ENCODE results near the gene SGK2.

The SGK2 gene

GRCh38 chr20:43541214-43541613 lies 17.6 kb upstream of the SGK2 start:
- Histone ChIP-seq H2AFZ (ENCODE audit: low read length) (no peak overlapping the region), H3K9me2 (replicated peaks; ENCODE audit: insufficient read depth, low read length) (no peaks in the 10 kb centered on the region), H3K79me2 (ENCODE audit: low read length) (no peaks in the 10 kb centered on the region), H3K27ac (ENCODE audit: low read length) (no peak overlapping the region), H3K9ac (ENCODE audit: low read length) (no peak overlapping the region), H3K4me2 (ENCODE audit: low read depth, low read length) (no peak overlapping the region), H3K4me1 (ENCODE audit: low read length) (0 out of 2 replicates have a peak, but pooled peaks cover 5% of the 10 kb centered on the region), H3K27me3 (replicated peaks; ENCODE audit: insufficient read depth, low read length) (no peaks in the 10 kb centered on the region), H4K20me1 (ENCODE audit: insufficient read depth, low read length) (no peaks in the 10 kb centered on the region), H3K9me3 (replicated peaks; ENCODE audit: insufficient read depth, low read length) (no peaks in the 10 kb centered on the region), H3K36me3 (replicated peaks; ENCODE audit: insufficient read depth, low read length) (no peaks in the 10 kb centered on the region), H3K4me3 (ENCODE audit: low read length) (no peak overlapping the region), H3F3A (ENCODE audit: insufficient read depth, low read length) (no peaks in the 10 kb centered on the region)
- no peak for DNase-seq
- TF ChIP-seq EZH2 (optimal IDR thresholded peaks at IDR 0.05; ENCODE audit: low read depth, low read length), result no peak
- no peak for TF ChIP-seq EZH2phosphoT487 (IDR thresholded peaks at IDR 0.05; ENCODE audit: low read length)
- TF ChIP-seq CTCF (IDR thresholded peaks at IDR 0.05; ENCODE audit: low read length), result no peak

- Histone ChIP-seq H3K27me3 (replicated peaks; ENCODE audit: insufficient read depth, low read length) (no peaks in the 10 kb centered on the region), H3K4me3 (ENCODE audit: low read length) (no peak overlapping the region), H2AFZ (ENCODE audit: low read length) (no peak overlapping the region), H3K27ac (ENCODE audit: low read length) (no peak overlapping the region), H3K4me2 (ENCODE audit: low read depth, low read length) (no peak overlapping the region), H3K79me2 (ENCODE audit: low read length) (no peaks in the 10 kb centered on the region), H3K4me1 (ENCODE audit: low read length) (0 out of 2 replicates have a peak, but pooled peaks cover 5% of the 10 kb centered on the region), H3F3A (ENCODE audit: insufficient read depth, low read length) (no peaks in the 10 kb centered on the region), H3K36me3 (replicated peaks; ENCODE audit: insufficient read depth, low read length) (no peaks in the 10 kb centered on the region), H3K9me3 (replicated peaks; ENCODE audit: insufficient read depth, low read length) (no peaks in the 10 kb centered on the region), H3K9ac (ENCODE audit: low read length) (no peak overlapping the region), H4K20me1 (ENCODE audit: insufficient read depth, low read length) (no peaks in the 10 kb centered on the region), H3K9me2 (replicated peaks; ENCODE audit: insufficient read depth, low read length) (no peaks in the 10 kb centered on the region)
- DNase-seq, result no peak
- TF ChIP-seq EZH2phosphoT487 (IDR thresholded peaks at IDR 0.05; ENCODE audit: low read length) (no peak), EZH2 (optimal IDR thresholded peaks at IDR 0.05; ENCODE audit: low read depth, low read length) (no peak), CTCF (IDR thresholded peaks at IDR 0.05; ENCODE audit: low read length) (no peak)
These were observed 16.7 kb upstream of the SGK2 start for GRCh38 chr20:43542161-43542560.

GRCh38 chr20:43542674-43543073 lies 16.2 kb upstream of the SGK2 start:
- Histone ChIP-seq H3K27ac (ENCODE audit: low read length) (no peak overlapping the region), H3K4me2 (ENCODE audit: low read depth, low read length) (no peak overlapping the region), H3F3A (ENCODE audit: insufficient read depth, low read length) (no peaks in the 10 kb centered on the region), H3K27me3 (replicated peaks; ENCODE audit: insufficient read depth, low read length) (no peaks in the 10 kb centered on the region), H2AFZ (ENCODE audit: low read length) (no peak overlapping the region), H4K20me1 (ENCODE audit: insufficient read depth, low read length) (no peaks in the 10 kb centered on the region), H3K9me3 (replicated peaks; ENCODE audit: insufficient read depth, low read length) (no peaks in the 10 kb centered on the region), H3K79me2 (ENCODE audit: low read length) (no peaks in the 10 kb centered on the region), H3K4me3 (ENCODE audit: low read length) (no peak overlapping the region), H3K9me2 (replicated peaks; ENCODE audit: insufficient read depth, low read length) (no peaks in the 10 kb centered on the region), H3K9ac (ENCODE audit: low read length) (no peak overlapping the region), H3K4me1 (ENCODE audit: low read length) (0 out of 2 replicates have a peak, but pooled peaks cover 5% of the 10 kb centered on the region), H3K36me3 (replicated peaks; ENCODE audit: insufficient read depth, low read length) (no peaks in the 10 kb centered on the region)
- TF ChIP-seq EZH2phosphoT487 (IDR thresholded peaks at IDR 0.05; ENCODE audit: low read length), result no peak
- TF ChIP-seq CTCF (IDR thresholded peaks at IDR 0.05; ENCODE audit: low read length), result no peak
- TF ChIP-seq EZH2 (optimal IDR thresholded peaks at IDR 0.05; ENCODE audit: low read depth, low read length), result no peak
- DNase-seq, result no peak

All from MM.1S (cell line).